CD4-positive, alpha-beta memory T cell (primary cell): ENCODE data around the gene CFAP74. TPM values are rescaled to one million over a fixed set of nuclear protein-coding genes. Genes with fewer than 3 reads are reported as not detected.

Source experiments
- CTCF ChIA-PET: fragments of 350-600 bp; sonication (Branson Sonifier 250); formaldehyde crosslinking; loops from one replicate; lab custom pipeline; 2021; ENCODE audit warnings: inconsistent platforms; ENCODE audit not compliant: partially characterized antibody; lab: Charles Lee
- POLR2A ChIA-PET: fragments of 350-600 bp; sonication (Branson Sonifier 250); formaldehyde crosslinking; loops from one replicate; lab custom pipeline; 2021; ENCODE audit not compliant: partially characterized antibody; lab: Charles Lee
- DNase-seq, 5 donors: peaks; one replicate each; pipeline versions ENCODE4 v3.0.0 to v3.0.0-alpha.2; 2020 to 2022; ENCODE audit warnings: mixed read lengths in 1 of 5
- H3K27ac ChIP-seq: one replicate; pipeline ENCODE4 v1.7.0; 2013; ENCODE audit warnings: low read depth, low read length
- H3K27me3 ChIP-seq: 2 replicates; pipeline ENCODE4 v1.7.0; 2013; ENCODE audit warnings: mild to moderate bottlenecking, low read length, moderate library complexity; ENCODE audit not compliant: insufficient read depth
- H3K36me3 ChIP-seq: 2 replicates; pipeline ENCODE4 v1.7.0; 2013; ENCODE audit warnings: mild to moderate bottlenecking, low read length, moderate library complexity; ENCODE audit not compliant: insufficient read depth
- H3K4me1 ChIP-seq: 2 replicates; pipeline ENCODE4 v1.7.0; 2013; ENCODE audit warnings: mild to moderate bottlenecking, low read length, moderate library complexity; ENCODE audit not compliant: insufficient read depth
- H3K4me3 ChIP-seq, 2 donors: one replicate each; pipeline ENCODE4 v1.7.0; 2013; ENCODE audit warnings: low read length in 2 of 2, mild to moderate bottlenecking in 1 of 2
- H3K9me3 ChIP-seq, 2 donors: one replicate each; pipeline ENCODE4 v1.7.0; 2013; ENCODE audit warnings: low read length in 2 of 2, control low read depth in 1 of 2; ENCODE audit not compliant: control insufficient read depth in 1 of 2
- H3K27ac Mint-ChIP-seq, 7 donors: one replicate each; pipeline ENCODE4 v1.8.0; 2020 to 2021; ENCODE audit warnings: mixed read lengths in 7 of 7, mild to moderate bottlenecking in 6 of 7, inconsistent platforms in 3 of 7, moderate library complexity in 3 of 7
- H3K27me3 Mint-ChIP-seq, 2 donors: one replicate each; pipeline ENCODE4 v1.8.0; 2020 to 2021; ENCODE audit warnings: mixed read lengths in 2 of 2
- H3K36me3 Mint-ChIP-seq, 2 donors: one replicate each; pipeline ENCODE4 v1.8.0; 2020 to 2021; ENCODE audit warnings: mixed read lengths in 2 of 2, inconsistent platforms in 1 of 2, mild to moderate bottlenecking in 1 of 2
- H3K4me1 Mint-ChIP-seq, 4 donors: one replicate each; pipeline ENCODE4 v1.8.0; 2020 to 2021; ENCODE audit warnings: mixed read lengths in 4 of 4, mild to moderate bottlenecking in 1 of 4
- H3K4me3 Mint-ChIP-seq, 8 donors: one replicate each; pipeline ENCODE4 v1.8.0; 2020 to 2021; ENCODE audit warnings: mixed read lengths in 8 of 8, mild to moderate bottlenecking in 7 of 8, moderate library complexity in 6 of 8, inconsistent platforms in 3 of 8
- H3K9me3 Mint-ChIP-seq, 8 donors: one replicate each; pipeline ENCODE4 v1.8.0; 2020 to 2021; ENCODE audit warnings: mixed read lengths in 8 of 8, mild to moderate bottlenecking in 5 of 8, inconsistent platforms in 3 of 8, moderate library complexity in 1 of 8
- intact Hi-C: fragments of 100-400 bp; cut with micrococcal nuclease; formaldehyde crosslinking; loops from one replicate; pipeline ENCODE4 v1.15.1; 2023
- polyA plus RNA-seq, 2 donors: library from polyadenylated mRNA; unstranded; fragments of 300-500 nt; fragmentation: Illumina TruSeq; gene quantifications; one replicate each; pipeline ENCODE4 v1.2.3, GENCODE V29; 2021
- total RNA-seq, 2 experiments: library from RNA; stranded (reverse); gene quantifications; one replicate each; pipeline ENCODE4 v1.2.3, GENCODE V29; 2021

Gene CFAP74
- total and polyA plus RNA-seq, 4 experiments from 2014 or later: not detected

DNA sequence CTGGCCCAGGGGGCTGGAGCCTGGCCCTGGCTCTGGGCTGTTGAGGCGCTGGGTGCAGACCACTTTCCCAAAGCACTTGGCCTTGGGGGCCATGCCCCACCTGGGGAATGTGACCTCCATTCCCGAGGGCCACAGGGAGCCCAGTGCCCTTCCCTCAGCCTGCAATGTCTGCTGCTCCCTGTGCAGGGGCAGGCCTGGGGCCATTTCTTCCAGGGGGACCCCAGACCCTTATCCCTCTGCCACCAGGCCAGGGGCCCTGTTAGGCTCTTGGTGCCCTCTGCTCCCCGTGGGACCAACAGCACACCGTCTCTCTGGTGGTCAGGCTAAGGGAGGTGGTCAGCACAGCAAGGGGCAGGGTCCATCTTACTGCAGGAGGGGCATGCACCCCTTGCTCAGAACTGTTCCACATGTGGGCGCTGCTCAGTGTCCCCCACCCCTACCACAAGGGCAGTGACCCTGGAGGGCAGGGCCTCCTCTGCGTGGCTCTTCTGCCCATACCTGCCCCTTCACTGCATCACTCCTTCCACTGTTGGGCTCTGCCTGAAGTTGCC, 83.5 kb downstream of the CFAP74 start:
- H3K4me3 ChIP-seq: peak overlapping the region in 1 of 2 donors; percentile 68
- H3K9me3 Mint-ChIP-seq: no peaks in the 10 kb centered on the region
- H3K9me3 ChIP-seq: no peaks in the 10 kb centered on the region
- intact Hi-C loops: no loop called here
- no peak for DNase-seq
- no peaks in the 10 kb centered on the region for H3K36me3 ChIP-seq
- H3K27me3 ChIP-seq: no peaks in the 10 kb centered on the region
- H3K36me3 Mint-ChIP-seq: no peaks in the 10 kb centered on the region
- ChIA-PET POLR2A (interaction anchor here (1.5 kb wide), 1 partner anchor 140 kb away, joined by 3 read pairs; no protein-coding TSS in a partner anchor), CTCF (no interaction called here)
- H3K4me1 ChIP-seq: peaks cover 17% of the 10 kb centered on the region
- peak overlapping the region in 1 of 8 donors; percentile 46 for H3K4me3 Mint-ChIP-seq
- peaks cover 1 to 15% (median 6%) of the 10 kb centered on the region in 4 donors for H3K4me1 Mint-ChIP-seq
- peak overlapping the region; percentile 36 for H3K27ac ChIP-seq
- no peaks in the 10 kb centered on the region for H3K27me3 Mint-ChIP-seq
- H3K27ac Mint-ChIP-seq: peak overlapping the region in 5 of 7 donors; percentile 29 to 89 (median 31)

DNA sequence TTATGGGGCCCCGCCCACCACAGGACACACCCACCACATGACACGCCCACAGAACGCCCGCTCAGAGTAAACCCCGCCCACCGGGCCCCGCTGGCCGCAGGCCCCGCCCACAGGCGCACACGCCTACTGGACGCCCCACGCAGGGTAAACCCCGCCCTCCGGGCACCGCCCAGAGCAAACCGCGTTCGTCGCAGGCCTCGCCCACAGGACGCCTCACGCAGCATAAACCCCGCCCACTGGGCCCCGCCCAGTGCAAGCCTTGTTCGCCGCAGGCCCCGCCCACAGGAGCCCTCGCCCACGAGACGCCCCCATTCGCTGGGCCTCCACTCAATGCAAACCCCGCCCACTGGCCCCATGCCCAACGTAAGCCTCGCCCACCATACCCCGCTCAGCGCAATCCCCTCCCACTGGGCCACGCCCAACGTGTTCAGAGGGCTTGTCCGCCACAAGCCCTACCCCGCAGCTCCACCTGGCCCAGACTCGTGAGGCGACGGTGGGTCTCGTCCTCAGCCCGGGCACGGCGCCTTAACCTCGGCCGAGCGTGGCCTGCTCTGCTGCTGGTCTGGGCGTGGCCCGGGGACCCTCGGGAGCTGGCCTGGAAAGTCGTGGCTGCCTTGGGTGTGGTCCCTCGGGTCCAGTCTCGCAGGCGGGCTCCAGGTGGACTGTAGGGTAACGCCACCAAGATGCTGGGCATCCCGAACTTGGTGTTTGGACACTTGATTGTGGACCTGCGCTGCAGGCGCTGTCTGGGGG, 84.1 kb downstream of the CFAP74 start:
- Mint-ChIP-seq H3K9me3 (no peaks in the 10 kb centered on the region), H3K36me3 (no peaks in the 10 kb centered on the region), H3K27ac (peak overlapping the region; percentile 78 to 96 (median 88)), H3K4me1 (peaks cover 1 to 15% (median 6%) of the 10 kb centered on the region in 4 donors), H3K27me3 (peaks cover 0 to 1% of the 10 kb centered on the region in 2 donors), H3K4me3 (peak overlapping the region; percentile 24 to 81 (median 68))
- intact Hi-C loops: loop anchor here (1.0 kb wide), 2 partner anchors 10 to 286 kb away; no protein-coding TSS in a partner anchor
- ChIA-PET POLR2A (interaction anchor here (1.5 kb wide), 1 partner anchor 140 kb away, joined by 3 read pairs; no protein-coding TSS in a partner anchor), CTCF (no interaction called here)
- no peaks in the 10 kb centered on the region for H3K27me3 ChIP-seq
- H3K4me3 ChIP-seq: peak overlapping the region in 1 of 2 donors; percentile 68
- H3K4me1 ChIP-seq: peaks cover 17% of the 10 kb centered on the region
- no peaks in the 10 kb centered on the region for H3K36me3 ChIP-seq
- peak; percentile 99 to 100 (median 100) for DNase-seq
- H3K27ac ChIP-seq: peak overlapping the region; percentile 36
- no peaks in the 10 kb centered on the region for H3K9me3 ChIP-seq

DNA sequence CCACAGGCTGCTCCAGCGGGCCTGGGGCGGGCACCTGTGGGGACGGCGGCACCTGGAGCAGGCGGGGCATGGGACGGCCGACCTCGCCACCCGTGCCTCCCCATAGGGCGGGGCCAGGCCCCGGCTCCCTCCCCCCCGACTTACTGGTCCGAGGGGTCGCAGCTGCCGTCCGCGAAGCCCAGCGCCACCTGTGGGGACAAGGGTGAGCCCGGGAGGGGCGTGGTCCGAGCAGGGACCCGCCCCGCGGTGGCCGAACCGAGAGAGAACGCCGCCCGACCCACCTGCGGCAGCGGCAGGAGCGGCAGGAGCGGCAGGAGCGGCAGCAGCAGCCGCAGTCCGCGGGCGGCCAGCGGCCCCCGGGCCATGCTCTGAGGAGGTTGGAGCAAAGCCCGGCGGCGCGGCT, 84.7 kb downstream of the CFAP74 start, which contains the start of gene TMEM52:
Gene TMEM52, minus strand, starts transcription at position 379 of the 403 bp plus-strand sequence. Its CDS starts 14 bp downstream, at position 365.
- peak within 1 kb of the TSS; percentile 36 for H3K27ac ChIP-seq

DNA sequence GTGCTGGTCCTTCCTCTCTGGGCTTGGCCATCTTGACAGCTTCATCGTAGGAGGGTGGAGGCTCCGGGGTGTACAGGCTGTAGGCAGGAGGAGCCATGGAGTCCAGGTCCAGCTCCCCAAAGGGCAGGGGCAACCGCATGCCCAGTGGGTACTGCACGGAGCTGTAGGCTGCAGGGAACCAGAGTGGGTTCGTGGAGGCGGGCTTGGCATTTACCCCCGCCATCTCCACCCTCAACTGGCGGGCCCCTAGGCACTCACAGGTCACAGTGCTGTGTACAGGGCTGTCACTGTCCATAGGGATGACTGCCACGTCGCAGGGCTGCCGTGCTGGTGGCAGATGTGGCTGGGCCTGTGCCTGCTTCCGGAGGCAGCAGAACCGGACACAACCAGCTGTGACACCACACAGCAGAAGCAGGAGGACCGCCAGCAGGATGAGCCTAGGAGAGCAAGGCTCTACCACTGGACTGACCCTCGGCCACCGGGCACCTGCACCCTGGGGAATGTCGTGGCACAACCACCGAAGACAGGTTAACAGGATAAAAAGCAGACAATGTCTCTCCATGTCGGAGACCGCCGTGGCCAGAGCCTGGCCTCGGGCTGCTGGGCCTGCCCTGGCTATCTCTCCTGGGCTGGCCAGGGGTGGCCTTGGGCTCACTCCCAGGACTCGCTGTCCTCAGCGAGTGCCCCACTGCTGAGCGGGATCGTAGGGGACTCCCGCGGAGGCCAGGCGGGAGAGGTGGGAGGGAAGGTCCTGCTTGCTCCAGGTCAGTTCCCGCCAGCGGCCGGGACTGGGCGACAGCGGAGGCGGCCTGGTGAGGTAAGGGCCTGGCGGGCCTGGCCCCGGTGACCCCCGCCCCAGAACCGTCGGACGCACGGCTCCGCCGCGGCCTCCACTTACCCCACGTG, 85.3 kb downstream of the CFAP74 start:
- H3K27me3 ChIP-seq: no peaks in the 10 kb centered on the region
- H3K27ac ChIP-seq: peak overlapping the region; percentile 20
- no peaks in the 10 kb centered on the region for H3K9me3 Mint-ChIP-seq
- H3K27me3 Mint-ChIP-seq: peaks cover 0 to 2% of the 10 kb centered on the region in 2 donors
- H3K9me3 ChIP-seq: no peaks in the 10 kb centered on the region
- peaks cover 17% of the 10 kb centered on the region for H3K4me1 ChIP-seq
- no peak for DNase-seq
- ChIA-PET POLR2A (interaction anchor here (0.6 to 1.5 kb wide), 2 partner anchors 138 to 512 kb away, joined by 3 read pairs; no protein-coding TSS in a partner anchor), CTCF (no interaction called here)
- H3K36me3 Mint-ChIP-seq: no peaks in the 10 kb centered on the region
- peak overlapping the region in 6 of 8 donors; percentile 42 to 81 (median 49) for H3K4me3 Mint-ChIP-seq
- H3K4me3 ChIP-seq: peak overlapping the region in 1 of 2 donors; percentile 68
- no peak overlapping the region for H3K27ac Mint-ChIP-seq
- no peaks in the 10 kb centered on the region for H3K36me3 ChIP-seq
- intact Hi-C loops: no loop called here
- H3K4me1 Mint-ChIP-seq: peaks cover 1 to 15% (median 6%) of the 10 kb centered on the region in 4 donors

More for the DNA sequence above, 84.7 kb downstream of the CFAP74 start, which contains the start of gene TMEM52:
- H3K27ac Mint-ChIP-seq: peak within 1 kb of the TSS; percentile 78 to 96 (median 88)
- POLR2A ChIA-PET: interaction anchor here (0.6 to 1.5 kb wide), 2 partner anchors 139 to 513 kb away, joined by 3 read pairs; no protein-coding TSS in a partner anchor
- Histone ChIP-seq H3K36me3 (no peaks in the 10 kb centered on the region), H3K4me1 (peaks cover 17% of the 10 kb centered on the region), H3K4me3 (peak within 1 kb of the TSS in 1 of 2 donors; percentile 68), H3K9me3 (no peaks in the 10 kb centered on the region), H3K27me3 (no peaks in the 10 kb centered on the region)
- H3K27me3 Mint-ChIP-seq: peaks cover 0 to 1% of the 10 kb centered on the region in 2 donors
- no peaks in the 10 kb centered on the region for H3K9me3 Mint-ChIP-seq
- peak within 1 kb of the TSS; percentile 24 to 81 (median 68) for H3K4me3 Mint-ChIP-seq
- H3K4me1 Mint-ChIP-seq: peaks cover 1 to 15% (median 6%) of the 10 kb centered on the region in 4 donors
- H3K36me3 Mint-ChIP-seq: no peaks in the 10 kb centered on the region
- intact Hi-C loops: loop anchor here (1.0 kb wide), 2 partner anchors 10 to 286 kb away; no protein-coding TSS in a partner anchor
- CTCF ChIA-PET: no interaction called here
- no peak for DNase-seq

DNA sequence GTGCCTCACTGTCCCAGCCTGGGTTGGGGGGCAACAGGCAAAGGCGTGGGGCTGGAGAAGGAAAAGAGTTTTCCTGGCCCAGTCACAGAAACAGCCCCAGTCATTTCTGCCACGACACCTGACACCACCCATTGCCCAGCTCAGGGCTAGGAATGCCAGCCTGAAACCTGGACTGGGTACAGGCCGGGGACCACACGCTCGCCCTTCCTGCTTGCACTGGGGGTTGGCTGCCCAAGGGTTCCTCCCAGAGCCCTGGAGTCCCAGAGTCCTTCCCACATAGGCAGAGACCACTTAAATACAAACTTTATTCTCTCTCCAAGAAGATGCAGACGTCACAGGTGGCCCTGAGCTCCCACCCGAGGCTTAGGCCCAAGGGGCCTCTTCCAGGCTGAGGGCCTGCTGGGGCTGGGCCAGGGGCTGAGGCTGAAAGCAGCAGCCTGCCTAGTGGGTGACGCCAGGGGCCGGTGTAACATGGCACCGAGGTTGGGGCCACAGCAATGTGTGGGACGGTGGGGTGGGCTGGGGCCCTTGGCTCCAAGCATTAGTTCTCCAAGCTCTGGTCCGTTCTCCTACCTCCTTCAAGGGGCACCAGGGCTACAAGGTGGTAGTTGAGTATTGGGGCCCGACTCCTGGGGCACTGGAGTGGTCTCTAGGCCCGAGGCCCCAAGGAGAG, 86.1 kb downstream of the CFAP74 start:
- Mint-ChIP-seq H3K36me3 (no peaks in the 10 kb centered on the region), H3K9me3 (no peaks in the 10 kb centered on the region), H3K4me3 (peak overlapping the region in 2 of 8 donors; percentile 29 to 70), H3K4me1 (peaks cover 1 to 15% (median 6%) of the 10 kb centered on the region in 4 donors), H3K27ac (no peak overlapping the region), H3K27me3 (peaks cover 0 to 2% of the 10 kb centered on the region in 2 donors)
- Histone ChIP-seq H3K4me1 (peaks cover 17% of the 10 kb centered on the region), H3K9me3 (no peaks in the 10 kb centered on the region), H3K27me3 (no peaks in the 10 kb centered on the region), H3K4me3 (no peak overlapping the region), H3K36me3 (no peaks in the 10 kb centered on the region), H3K27ac (no peak overlapping the region)
- intact Hi-C loops: no loop called here
- ChIA-PET POLR2A (no interaction called here), CTCF (no interaction called here)
- no peak for DNase-seq

DNA sequence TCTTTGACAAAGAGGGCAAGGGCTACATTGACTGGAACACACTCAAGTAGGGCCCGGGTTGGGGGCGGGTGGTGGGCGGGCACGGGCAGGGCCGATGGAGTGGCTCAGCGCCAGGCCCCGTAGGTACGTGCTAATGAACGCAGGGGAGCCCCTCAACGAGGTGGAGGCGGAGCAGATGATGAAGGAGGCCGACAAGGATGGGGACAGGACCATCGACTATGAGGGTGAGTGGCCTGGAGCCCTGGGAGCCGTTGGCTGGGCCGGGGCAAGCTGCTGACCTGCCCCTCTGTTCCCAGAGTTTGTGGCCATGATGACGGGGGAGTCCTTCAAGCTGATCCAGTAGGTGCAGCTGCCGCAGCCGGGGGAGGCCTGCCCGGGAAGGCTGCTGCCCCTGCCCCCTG, 86.7 kb downstream of the CFAP74 start:
- Mint-ChIP-seq H3K4me3 (peak overlapping the region in 1 of 8 donors; percentile 44), H3K9me3 (no peaks in the 10 kb centered on the region), H3K27me3 (peaks cover 0 to 2% of the 10 kb centered on the region in 2 donors), H3K27ac (no peak overlapping the region), H3K4me1 (peaks cover 1 to 15% (median 6%) of the 10 kb centered on the region in 4 donors), H3K36me3 (no peaks in the 10 kb centered on the region)
- intact Hi-C loops: no loop called here
- Histone ChIP-seq H3K27me3 (no peaks in the 10 kb centered on the region), H3K4me3 (no peak overlapping the region), H3K27ac (no peak overlapping the region), H3K4me1 (peaks cover 17% of the 10 kb centered on the region), H3K9me3 (no peaks in the 10 kb centered on the region), H3K36me3 (no peaks in the 10 kb centered on the region)
- no peak for DNase-seq
- ChIA-PET CTCF (no interaction called here), POLR2A (no interaction called here)
